GM19351 (cell line): Measurements from ENCODE around the gene RESF1.
"Not testable (repeated sequence)": the region's sequence is repeated elsewhere in the genome, so short reads cannot be mapped to it uniquely, and the experiment has no call there.

ENCODE experiments used
- ATAC-seq: cut with Tn5 transposase; IDR thresholded peaks from one replicate; pipeline ENCODE4 v1.9.1; 2021; ENCODE audit warnings: mild to moderate bottlenecking, moderate library complexity; ENCODE audit not compliant: unreplicated experiment

Gene RESF1, protein sequence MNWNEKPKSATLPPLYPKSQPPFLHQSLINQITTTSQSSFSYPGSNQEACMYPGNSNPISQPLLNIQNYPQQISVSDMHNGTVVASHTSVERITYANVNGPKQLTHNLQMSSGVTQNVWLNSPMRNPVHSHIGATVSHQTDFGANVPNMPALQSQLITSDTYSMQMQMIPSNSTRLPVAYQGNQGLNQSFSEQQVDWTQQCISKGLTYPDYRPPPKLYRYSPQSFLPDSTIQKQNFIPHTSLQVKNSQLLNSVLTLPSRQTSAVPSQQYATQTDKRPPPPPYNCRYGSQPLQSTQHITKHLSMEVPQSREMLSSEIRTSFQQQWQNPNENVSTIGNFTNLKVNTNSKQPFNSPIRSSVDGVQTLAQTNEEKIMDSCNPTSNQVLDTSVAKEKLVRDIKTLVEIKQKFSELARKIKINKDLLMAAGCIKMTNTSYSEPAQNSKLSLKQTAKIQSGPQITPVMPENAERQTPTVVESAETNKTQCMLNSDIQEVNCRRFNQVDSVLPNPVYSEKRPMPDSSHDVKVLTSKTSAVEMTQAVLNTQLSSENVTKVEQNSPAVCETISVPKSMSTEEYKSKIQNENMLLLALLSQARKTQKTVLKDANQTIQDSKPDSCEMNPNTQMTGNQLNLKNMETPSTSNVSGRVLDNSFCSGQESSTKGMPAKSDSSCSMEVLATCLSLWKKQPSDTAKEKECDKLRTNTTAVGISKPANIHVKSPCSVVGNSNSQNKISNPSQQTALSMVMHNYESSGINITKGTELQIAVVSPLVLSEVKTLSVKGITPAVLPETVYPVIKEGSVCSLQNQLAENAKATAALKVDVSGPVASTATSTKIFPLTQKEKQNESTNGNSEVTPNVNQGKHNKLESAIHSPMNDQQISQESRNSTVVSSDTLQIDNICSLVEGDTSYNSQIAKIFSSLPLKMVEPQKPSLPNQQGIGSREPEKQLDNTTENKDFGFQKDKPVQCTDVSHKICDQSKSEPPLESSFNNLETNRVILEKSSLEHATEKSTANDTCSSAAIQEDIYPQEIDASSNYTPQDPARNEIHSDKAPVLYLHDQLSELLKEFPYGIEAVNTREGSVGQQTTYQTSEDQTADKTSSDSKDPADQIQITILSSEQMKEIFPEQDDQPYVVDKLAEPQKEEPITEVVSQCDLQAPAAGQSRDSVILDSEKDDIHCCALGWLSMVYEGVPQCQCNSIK (N-terminal part only)

GRCh38 chr12:31959161-31959700 lies at the start of gene RESF1:
Gene RESF1, plus strand, starts transcription at chr12:31959415. Its CDS starts 21,541 bp downstream, at chr12:31980956.
- peak; percentile 87 for ATAC-seq

GRCh38 chr12:31914927-31915326 lies 44.3 kb upstream of the RESF1 start:
- no peak for ATAC-seq

DNA sequence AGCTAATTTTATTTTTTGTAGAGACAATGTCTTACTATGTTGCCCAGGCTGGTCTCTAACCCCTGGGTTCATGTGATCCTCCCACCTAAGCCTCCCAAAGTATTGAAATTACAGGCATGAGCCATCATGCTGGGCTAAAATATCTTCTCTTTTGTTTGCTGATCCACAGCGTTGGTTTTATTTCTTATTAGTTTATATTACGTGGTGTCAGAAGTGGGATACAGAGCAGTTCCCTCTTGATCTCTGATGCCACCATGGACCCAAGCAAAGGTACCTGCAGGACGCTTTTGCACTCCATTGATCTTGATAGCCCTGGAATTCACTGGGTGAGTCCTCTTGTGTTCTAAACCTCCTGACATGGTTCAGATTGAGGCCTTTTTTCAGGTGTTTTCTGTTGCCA lies 43.8 kb upstream of the RESF1 start:
- no peak for ATAC-seq

GRCh38 chr12:31922341-31923062 lies 36.7 kb upstream of the RESF1 start:
- ATAC-seq: no peak

DNA sequence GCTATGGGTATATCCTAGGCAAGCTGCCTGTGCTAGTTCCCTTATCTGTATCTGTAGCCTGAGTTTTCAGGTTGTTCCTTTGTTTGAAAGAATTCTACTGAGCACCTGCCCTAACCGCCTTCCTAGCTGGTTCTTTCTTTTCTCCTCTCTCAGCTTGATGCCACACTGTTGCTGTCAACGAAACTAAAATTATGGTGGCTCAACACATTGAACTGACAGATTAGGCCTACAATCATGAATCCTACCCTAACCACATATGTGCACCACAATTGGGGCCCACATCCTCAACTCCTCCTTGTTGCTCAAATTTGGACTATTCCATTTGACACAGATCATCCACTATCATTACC lies 36.2 kb upstream of the RESF1 start:
- ATAC-seq: no peak

- ATAC-seq: no peak
Observed at GRCh38 chr12:31928246-31929026, 30.8 kb upstream of the RESF1 start.

DNA sequence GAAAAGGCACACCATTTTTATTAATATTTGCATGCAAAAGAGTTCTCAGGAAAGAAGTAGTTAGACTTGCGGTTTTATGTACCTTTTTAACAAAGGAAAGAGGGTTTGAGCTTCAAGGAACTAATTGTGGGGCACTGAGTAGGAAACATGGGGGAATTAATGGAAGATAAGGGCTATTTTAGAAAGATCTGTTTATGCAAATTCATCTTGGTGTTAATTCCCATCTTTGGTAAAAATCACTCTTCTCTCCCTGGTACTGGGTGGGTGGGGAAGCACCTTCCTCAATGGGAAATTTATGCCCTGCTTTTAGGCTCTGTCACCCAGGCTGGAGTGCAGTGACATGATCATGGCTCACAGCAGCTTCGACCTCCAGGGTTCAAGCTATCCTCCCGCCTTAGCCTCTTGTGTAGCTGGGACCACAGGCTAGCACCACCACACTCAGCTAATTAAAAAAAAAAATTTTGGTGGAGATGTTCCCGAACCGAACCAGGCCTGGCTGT lies 30.1 kb upstream of the RESF1 start:
- ATAC-seq: no peak

GRCh38 chr12:31931796-31932715 lies 27.2 kb upstream of the RESF1 start:
- ATAC-seq: no peak

GRCh38 chr12:31944299-31944698 lies 14.9 kb upstream of the RESF1 start:
- ATAC-seq: no peak

DNA sequence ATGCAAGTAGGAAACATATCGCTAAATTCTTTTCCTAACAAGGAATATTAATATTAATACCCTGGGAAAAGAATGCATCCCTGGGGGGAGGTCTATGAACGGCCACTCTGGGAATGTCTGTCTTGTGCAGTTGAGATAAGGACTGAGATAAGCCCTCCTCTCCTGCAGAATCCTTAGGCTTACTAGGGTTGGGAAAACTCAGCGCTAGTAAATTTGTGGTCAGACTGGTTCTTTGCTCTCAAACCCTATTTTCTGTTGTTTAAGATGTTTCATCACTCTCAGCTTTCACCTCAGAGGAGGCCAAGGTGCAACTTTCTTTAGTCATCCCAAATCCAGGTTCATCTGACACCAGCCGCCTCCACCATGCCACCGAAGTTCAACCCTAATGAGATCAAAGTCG lies 11.2 kb upstream of the RESF1 start:
- no peak for ATAC-seq

DNA sequence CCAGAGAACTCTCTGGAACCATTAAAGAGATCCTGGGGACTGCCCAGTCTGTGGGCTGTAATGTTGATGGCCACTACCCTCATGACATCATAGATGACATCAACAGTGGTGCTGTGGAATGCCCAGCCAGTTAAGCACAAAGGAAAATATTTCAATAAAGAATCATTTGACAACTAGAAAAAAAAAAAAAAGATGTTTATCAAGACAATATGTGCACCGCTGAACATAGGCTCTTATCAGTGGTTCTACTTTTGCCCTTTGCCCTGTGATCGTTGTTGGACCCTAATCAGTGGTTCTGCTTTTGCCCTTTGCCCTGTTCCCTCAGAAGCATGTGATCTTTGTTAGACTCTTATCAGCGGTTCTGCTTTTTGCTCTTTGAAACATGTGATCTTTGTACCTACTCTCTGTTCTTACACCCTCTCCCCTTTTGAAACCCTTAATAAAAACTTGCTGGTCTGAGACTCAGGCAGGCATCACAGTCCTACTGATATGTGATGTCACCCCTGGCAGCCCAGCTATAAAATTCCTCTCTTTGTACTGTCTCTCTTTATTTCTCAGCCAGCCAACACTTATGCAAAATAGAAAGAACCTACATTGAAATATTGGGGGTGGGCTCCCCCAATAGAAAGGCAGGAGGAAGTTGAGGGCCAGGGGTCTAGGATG lies 10.4 kb upstream of the RESF1 start:
- ATAC-seq: not testable (repeated sequence)

DNA sequence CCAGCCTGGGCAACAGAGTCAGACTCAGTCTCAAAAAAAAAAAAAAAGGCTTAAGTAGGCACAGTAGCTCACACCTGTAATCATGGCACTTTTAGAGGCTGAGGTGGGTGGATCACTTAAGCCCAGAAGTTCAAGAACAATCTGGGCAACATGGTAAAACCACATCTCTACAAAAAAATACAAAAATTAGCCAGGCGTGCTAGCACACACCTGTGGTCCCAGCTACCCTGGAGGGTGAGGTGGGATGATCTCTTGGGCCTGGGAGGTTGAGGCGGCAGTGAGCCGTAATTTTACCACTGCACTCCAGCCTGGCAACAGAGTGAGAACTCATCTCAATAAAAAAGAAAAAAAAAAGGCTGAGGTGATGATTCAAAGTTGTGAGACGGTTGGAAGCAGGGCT lies 9.1 kb upstream of the RESF1 start:
- no peak for ATAC-seq

GRCh38 chr12:31950492-31950891 lies 8.7 kb upstream of the RESF1 start:
- no peak for ATAC-seq

- no peak for ATAC-seq
Observed at GRCh38 chr12:31951008-31951407, 8.2 kb upstream of the RESF1 start.

DNA sequence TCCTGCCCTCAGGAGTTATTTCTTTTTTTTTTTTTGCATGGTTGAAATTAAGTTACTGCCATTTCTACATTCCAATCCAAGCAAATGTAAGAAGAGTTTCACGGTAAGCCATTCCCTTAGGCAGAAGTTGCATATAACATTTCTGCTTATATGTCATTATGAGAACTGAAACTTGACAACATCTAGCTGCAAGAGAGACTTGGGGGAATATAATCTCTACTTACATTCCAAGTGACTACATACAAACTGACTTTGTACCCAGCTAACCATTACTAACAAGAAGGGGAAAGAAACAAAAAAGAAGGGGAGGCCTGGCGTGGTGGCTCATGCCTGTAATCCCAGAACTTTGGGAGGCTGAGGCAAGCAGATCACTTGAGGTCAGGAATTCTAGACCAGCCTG lies 7.3 kb upstream of the RESF1 start:
- ATAC-seq: no peak

- ATAC-seq: no peak
Observed at GRCh38 chr12:31952418-31952817, 6.8 kb upstream of the RESF1 start.

DNA sequence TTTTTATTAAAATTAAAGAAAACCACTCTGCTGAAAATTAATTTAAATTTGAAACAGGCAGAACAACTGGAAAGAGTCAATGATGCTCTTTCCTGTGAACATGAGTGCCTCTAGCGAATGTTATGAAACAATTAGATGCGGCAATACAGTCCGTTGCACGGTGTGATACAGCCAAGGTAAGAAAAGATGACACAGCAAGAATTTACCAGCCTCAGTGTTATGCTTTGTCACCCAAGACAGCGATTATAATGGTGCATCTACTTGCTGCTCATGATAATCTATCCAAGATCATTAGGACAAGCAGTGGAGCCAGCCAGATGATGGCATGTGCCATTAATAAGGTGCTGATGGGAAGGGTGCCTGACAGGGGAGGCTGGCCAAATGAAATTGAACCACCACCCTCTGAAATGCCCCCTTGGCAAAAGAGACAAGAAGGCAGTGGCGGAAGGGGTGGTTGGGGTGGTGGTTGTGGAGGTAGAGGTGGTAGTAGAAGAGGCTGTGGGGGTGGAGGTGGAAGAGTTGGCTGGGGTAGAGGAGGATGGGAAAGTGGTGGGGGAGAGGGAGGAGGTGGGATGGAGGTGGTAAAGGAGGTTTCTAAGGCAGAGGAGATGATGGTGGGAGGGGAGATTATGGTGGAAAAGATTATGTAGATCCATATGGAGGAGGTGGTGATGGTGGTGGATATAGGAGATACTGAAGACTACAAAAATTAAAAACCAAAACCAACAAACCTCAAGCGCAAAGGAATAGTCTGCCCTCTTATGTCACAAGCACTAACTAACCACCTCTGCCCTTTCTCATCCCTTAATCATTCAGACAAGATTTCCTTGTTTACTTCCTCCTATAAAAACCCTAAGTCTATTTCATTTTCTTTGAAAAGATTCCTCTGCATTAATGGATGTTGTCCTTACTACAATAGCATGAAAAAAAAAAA lies 4.0 kb upstream of the RESF1 start:
- no peak for ATAC-seq
